ENCODE measurements around the gene MAPK9. TPM values are rescaled to one million over a fixed set of nuclear protein-coding genes. Genes with fewer than 3 reads are reported as not detected.

Gene MAPK9
- total and polyA plus RNA-seq, 9 of the 15 experiments (the other 6 are each of a cell fraction or from before 2014, with no cell fraction given) = 4.8 to 58.0 (median 29.9) TPM

DNA sequence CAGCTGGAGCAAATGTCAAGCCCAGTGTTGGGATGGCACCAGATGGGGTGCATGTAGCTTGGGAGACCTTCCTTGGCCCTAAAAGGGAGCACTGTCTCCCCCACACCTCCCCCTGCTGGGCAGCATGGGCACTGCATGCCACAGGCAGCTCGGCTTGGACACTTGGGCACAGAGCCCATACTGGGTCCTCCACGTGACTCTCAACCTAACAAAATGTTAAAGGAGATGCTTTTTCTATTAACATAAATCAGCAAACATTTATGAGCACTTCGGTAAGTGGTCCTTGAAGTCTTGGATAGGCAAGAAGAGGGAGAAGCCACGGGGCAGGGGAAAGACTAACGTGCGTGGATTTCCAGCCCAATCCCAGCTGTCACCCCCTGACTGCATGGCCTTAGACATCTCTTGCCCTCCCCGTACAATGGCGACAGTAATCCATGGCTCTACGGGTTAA lies 23.9 kb upstream of the MAPK9 start (continued):
- no peak for TF ChIP-seq ZNF511 (CRISPR knock-in tag; IDR thresholded peaks at IDR 0.05)
- no peak for TF ChIP-seq HOXB6 (CRISPR knock-in tag; IDR thresholded peaks at IDR 0.05; ENCODE audit: borderline replicate concordance)
- TF ChIP-seq CBX3 (IDR thresholded peaks at IDR 0.05; ENCODE audit: borderline replicate concordance in 1 of 2, low read length in 2 of 2) = 0 out of 3 replicates have a peak, but pooled peaks of 1 of the 2 experiments have one; percentile 51
- TF ChIP-seq, protein P1, sequence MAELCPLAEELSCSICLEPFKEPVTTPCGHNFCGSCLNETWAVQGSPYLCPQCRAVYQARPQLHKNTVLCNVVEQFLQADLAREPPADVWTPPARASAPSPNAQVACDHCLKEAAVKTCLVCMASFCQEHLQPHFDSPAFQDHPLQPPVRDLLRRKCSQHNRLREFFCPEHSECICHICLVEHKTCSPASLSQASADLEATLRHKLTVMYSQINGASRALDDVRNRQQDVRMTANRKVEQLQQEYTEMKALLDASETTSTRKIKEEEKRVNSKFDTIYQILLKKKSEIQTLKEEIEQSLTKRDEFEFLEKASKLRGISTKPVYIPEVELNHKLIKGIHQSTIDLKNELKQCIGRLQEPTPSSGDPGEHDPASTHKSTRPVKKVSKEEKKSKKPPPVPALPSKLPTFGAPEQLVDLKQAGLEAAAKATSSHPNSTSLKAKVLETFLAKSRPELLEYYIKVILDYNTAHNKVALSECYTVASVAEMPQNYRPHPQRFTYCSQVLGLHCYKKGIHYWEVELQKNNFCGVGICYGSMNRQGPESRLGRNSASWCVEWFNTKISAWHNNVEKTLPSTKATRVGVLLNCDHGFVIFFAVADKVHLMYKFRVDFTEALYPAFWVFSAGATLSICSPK (IDR thresholded peaks at IDR 0.05; ENCODE audit: borderline replicate concordance) = no peak
- TF ChIP-seq ETV5 (CRISPR knock-in tag; IDR thresholded peaks at IDR 0.05; ENCODE audit: low read depth) = no peak
- TF ChIP-seq STAT5A (IDR thresholded peaks at IDR 0.05; ENCODE audit: borderline replicate concordance, low read length) = no peak
- TF ChIP-seq SUPT5H (IDR thresholded peaks at IDR 0.05) = no peak
- TF ChIP-seq CUX1 (CRISPR knock-in tag; IDR thresholded peaks at IDR 0.05) = no peak
- no peak for TF ChIP-seq TCF7L2 (IDR thresholded peaks at IDR 0.05; ENCODE audit: low read depth, low read length)
- TF ChIP-seq FOSL1 (tag; conservative IDR thresholded peaks at IDR 0.05) = no peak
- no peak for TF ChIP-seq SMARCB1 (IDR thresholded peaks at IDR 0.05; ENCODE audit: insufficient read length, low read depth)
- no peak for TF ChIP-seq L3MBTL2 (IDR thresholded peaks at IDR 0.05)
- no peak for TF ChIP-seq NFATC3 (IDR thresholded peaks at IDR 0.05)
- TF ChIP-seq KLF16 (IDR thresholded peaks at IDR 0.05) = peak; percentile 43; the same call in 1 of the 2 replicates
- TF ChIP-seq MBD1 (CRISPR knock-in tag; IDR thresholded peaks at IDR 0.05) = no peak
- no peak for TF ChIP-seq DNMT1 (IDR thresholded peaks at IDR 0.05)
- TF ChIP-seq ZNF224 (CRISPR knock-in tag; IDR thresholded peaks at IDR 0.05) = no peak
- TF ChIP-seq TRIM28 (IDR thresholded peaks at IDR 0.05) = no peak
- TF ChIP-seq, protein P2, sequence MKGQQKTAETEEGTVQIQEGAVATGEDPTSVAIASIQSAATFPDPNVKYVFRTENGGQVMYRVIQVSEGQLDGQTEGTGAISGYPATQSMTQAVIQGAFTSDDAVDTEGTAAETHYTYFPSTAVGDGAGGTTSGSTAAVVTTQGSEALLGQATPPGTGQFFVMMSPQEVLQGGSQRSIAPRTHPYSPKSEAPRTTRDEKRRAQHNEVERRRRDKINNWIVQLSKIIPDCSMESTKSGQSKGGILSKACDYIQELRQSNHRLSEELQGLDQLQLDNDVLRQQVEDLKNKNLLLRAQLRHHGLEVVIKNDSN (CRISPR knock-in tag; IDR thresholded peaks at IDR 0.05) = peak; percentile 81
- no peak for TF ChIP-seq POLR2B (IDR thresholded peaks at IDR 0.05; ENCODE audit: low read depth, partially characterized antibody)
- TF ChIP-seq NCOR1 (IDR thresholded peaks at IDR 0.05) = no peak

Measured in K562 (cell line).